HG02981 (cell line): ENCODE measurements around the gene FIBCD1.

Experiments
- ATAC-seq: cut with Tn5 transposase; IDR thresholded peaks from one replicate; pipeline ENCODE4 v1.9.1; 2021; ENCODE audit warnings: mild to moderate bottlenecking, moderate library complexity; ENCODE audit not compliant: unreplicated experiment

The FIBCD1 gene

DNA sequence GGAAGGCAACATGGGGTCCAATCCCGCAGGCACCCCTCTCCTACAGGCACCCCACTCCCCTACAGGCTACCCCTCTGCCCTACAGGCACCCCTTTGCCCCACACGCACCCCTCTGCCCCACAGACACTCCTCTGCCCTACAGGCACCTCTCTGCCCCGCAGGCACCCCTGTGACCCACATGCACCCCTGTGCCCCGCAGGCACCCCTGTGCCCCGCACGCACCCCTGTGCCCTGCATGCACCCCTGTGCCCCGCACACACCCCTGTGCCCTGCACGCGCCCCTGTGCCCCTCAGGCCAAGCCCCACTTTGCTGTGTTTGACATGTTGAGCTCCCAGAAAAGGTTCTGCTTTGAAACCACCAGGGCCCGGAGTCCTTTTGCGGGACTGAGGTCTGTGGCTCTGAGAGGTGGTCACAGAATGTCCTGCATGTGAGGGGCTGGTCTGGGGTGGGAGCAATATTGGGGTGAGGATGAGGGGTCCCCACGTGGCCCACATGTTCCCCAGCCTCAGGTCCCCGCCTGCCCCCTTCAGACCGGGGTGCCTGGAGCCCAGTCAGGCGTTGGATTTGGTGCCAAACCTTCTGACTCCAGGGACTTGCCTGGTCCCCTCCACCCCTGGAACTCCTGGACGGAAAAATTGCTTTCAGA lies 41.8 kb downstream of the FIBCD1 start:
- ATAC-seq, result no peak

DNA sequence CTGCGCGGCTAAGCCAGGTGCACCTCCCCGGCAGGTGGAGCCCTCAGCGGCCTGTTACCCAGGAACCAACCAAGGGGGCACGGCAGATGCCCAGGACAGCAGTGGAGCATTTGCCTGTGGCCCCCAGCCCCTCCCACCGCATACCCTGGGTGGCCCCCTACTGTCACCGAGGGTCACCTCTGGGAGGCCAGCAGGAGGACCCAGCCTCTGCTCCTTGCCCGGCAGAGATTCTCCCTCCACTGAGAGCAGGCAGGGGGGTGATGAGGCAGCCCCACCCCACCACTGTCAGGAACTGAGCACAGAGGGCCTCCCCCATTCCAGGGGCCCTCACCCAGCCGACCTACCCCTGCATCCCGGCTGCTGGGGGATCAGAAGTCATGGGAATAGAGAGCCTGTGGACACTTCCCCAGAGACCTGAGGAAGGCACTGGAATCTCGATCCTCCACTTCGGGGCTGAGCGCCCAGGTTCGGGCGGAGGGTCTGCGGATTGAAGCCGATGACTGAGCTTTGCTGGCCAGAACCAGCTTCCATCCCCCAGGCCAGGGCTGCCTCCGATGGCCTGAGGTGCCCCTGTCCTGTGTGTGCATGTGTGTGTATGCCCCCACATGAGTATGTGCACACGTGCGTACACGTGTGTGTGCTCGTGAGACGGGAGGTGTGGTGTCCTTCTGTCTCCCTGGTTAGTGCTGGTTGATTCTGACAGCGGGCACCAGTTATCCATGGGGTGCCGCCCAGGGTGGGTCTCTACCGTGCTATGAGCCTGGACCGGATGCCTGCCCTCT lies 42.6 kb downstream of the FIBCD1 start, which contains the start of gene QRFP:
Gene QRFP (minus strand): TSS at position 580 of the 782 bp plus-strand sequence. CDS start 2,974 bp downstream, outside the sequence.
- no peak for ATAC-seq

DNA sequence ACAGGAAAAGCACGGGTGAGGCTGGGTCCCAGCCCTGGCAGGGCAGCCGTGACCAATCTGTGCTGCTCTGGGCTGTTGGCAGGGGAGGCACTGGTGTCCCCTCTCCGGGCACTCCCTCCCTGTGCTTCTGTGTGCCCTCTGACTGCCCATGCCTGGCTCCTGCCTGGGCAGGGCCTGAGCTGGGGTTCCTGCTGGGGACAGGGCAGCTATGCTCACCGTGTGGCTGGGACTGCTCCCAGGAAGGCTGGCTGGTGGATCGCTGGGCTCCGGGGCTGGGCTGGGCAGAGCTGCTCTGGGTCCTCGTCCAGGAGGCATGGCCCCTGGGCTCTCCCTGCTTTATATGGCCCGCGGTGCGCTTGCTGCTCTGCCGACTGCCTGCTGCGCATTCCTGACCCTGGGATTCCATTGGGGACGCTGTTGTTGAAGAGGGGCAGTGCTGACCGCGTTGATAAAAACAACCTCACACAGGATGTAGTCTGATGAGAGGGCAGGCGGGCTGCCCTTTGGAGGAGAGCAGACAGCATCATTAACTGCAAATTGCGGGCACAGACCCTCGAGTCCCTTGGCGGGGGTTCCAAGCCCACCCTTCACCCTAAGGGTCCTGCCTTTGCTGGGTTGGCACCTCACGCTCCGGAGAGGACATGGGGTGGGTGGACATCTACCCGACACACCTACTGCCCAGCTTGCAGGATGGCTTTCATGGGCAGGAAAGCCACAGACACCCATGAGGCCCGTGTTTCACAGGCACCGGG lies 43.4 kb downstream of the FIBCD1 start:
- ATAC-seq, result no peak

DNA sequence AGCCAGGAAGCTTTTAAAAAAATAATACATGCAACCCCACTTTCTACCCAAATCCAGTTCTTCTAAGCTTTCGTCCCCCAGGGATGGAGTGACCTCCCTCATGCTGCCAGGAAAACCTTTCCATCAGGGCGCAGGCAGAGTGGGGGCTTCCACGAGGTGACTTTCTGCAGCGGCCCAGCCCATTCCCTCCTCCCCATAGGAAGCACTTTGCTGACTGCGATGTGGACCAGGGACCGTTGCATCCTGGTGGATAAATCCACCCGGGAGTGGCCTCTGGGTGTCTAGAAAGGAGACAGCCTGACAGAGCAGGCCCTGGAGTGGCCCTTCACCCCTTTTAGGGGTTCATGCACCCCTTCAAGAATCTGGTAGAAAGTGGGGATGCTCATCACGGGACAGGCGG lies 44.0 kb downstream of the FIBCD1 start:
- no peak for ATAC-seq

DNA sequence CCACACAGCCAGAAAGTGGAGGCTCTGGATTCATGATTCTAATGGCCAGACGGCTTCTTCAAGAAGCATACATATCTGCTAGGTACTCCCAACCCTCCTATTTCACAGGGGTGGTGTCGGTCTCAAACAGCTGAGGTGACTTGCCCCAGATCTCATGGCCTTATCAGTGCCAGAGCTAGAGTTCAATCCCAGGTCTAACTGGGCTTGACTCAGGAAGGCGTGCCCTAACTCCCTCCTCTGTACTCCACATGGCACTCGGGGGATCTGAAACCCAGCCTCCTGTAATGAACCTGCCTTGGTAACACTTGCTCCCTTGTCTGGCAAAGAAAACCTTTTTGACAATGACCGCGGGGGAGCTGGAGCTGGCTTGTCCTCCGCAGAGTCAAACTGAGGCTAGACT lies 44.5 kb downstream of the FIBCD1 start:
- no peak for ATAC-seq

DNA sequence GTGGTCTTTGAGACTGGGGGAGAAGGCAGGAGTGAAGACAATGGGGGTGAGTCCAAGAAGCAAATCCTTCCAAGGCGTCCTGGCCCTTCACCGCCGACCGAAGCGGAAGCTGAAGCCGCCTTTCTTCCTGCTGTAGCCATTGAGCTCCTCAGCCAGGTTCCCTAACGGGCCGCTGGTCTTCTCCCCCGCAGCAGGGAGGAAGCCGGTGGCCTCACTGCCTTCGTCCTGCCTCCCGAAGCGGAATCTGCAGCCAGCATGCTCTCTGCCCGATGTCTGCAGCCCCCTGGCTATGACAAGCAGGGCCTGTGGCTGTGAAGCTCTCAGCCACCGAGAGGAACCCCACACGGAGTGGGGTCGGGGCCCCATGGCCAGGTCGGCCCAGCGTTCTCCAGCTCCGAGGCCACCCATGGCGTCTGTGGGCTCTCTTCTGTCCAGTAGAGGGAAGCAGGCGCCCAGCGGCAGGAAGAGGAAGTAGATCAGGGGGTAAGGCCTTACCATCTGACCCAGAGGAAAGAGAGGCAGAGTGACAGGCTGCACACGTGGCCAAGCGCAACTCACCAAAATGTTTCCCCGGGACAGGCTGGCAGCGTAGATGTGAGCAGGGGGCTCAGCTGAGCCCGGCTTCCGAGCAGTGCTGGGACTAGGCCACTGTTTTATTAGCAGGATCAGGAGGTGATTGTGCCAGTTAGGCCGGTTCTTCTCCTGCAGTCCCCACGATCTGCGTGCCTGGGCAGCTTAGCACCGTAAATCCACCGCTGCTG lies 45.5 kb downstream of the FIBCD1 start:
- ATAC-seq, result no peak

DNA sequence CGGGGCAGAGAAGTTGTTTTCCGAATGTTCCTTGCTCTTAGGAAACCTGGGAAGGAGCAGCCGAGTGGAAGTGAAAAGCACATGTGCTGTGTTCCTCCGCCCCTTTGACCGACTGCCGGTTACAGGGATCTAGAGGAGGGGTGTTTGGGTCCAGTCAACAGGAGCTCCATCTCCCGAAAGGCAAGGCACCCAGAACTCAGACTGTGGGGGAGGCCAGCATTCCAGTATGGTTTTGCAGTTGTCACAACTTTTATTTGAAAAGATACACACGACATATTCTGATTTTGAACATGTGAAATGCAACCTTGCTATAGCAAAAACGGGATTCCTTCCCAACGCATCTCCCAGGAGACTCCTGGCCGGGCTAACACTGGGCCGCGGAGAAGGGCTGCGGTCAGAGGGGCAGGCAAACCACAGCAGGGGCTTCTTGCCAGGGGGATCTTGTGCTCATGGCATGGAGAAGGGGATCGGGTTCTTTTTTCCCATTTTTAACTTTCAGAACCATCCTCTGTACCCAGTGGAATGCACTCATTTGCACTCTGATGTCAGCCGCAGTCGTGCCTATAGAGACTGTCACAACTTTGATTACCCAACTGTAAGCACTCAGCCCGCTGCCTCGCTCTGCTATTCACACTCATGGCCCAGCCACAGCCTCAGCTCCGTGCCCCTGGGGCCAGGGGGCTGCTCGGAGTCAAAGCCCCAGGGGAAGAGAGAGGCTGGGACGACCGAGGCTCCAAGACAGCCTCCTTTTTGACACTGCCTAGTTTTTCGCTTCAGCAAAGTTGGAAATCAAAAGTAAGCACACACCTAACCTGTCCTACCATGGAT lies 46.4 kb downstream of the FIBCD1 start:
- no peak for ATAC-seq

DNA sequence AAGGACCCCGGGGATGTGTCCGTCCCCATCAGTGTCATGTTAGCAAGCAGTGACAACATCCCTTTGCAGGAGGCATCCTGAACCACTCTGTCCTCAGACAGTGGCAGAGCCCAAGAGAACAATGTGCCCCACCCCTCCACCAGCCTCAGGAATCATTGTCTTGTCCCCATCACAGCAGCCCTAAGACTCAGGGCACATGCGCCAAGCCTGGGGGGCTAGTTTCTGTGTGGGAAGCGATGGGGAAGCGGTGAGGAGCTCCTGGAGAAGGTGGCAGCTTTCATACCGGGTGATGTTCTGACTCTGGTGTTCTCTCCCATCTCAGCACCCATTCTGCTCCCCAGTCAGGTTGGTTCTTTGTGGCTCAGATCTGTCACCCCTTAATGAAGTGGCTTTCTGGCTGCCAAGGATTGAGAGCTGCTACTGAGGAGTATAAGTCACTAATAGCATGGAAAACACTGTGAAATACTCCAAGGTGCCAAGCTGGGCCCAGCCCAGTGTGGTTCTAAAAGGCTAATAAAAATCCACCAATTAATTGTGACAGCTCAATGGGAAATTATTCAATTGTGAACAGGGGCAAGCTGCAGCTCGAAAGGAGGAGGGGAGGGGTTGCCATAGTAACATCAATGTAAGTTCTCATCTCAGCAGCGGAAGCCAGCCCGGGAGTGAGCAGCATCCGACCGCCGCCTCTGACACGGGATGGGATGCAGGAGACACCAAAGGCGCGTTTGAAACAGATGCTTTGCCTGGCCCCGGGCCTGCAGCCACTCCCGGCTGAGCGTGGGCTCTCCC lies 47.2 kb downstream of the FIBCD1 start:
- ATAC-seq, result no peak

DNA sequence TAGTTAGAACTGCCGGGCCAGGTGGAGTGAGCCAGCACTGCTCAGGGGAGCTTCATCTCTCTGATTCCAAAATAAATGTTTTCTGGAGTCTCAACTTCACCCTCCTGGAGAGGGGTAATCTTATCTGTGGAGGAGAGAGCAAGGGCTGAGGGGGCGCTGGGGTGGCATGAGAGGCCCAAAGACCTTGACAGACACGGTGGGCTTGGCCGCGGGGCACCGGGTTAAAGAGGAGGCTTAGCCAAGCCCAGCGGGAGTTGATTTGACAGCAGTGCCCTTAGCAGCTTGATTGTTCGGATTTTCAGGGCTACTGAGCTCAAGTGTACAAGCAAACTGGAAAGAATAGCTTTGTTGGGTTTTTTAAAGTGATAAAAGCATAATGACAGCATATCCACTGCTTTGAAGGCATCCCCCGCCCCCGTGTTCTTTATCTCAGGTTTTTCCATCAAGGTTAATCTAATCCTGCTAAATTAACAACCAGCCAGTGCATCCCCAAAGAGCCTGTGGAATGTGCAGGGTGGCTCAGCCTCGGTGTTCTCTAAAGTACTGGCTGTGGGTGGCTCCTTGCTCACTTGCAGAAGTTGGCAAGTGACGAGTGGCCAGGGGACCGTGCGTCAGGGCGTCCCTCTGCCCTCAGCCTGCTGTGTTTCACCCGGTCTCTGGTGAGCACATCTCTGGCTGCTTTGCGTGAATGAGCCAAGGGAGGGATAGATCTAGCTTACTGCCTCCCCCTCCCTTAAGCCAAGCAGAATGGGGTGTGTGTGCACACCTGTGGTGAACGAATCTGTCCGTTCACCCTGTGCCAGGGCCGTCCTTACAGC lies 48.0 kb downstream of the FIBCD1 start:
- no peak for ATAC-seq

DNA sequence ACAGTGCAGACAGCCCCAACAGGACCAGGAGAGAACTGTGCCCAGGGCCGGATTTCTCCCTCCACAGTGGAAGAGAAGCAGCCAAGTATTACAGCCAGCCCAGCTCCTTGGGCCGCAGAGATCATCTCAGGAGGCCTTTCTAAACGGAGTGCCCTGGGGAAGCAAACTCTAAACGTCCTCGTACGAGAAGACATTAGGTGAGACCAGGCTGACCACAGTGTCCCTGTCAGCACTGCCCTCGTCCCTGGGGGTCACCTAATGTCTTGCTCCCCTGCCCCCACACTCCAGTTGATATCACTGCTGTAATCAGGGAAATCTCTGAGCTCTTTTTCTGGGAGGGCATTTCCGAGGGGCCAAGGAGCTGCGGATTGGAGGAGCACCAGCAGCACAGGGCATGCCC lies 48.9 kb downstream of the FIBCD1 start:
- ATAC-seq, result no peak

DNA sequence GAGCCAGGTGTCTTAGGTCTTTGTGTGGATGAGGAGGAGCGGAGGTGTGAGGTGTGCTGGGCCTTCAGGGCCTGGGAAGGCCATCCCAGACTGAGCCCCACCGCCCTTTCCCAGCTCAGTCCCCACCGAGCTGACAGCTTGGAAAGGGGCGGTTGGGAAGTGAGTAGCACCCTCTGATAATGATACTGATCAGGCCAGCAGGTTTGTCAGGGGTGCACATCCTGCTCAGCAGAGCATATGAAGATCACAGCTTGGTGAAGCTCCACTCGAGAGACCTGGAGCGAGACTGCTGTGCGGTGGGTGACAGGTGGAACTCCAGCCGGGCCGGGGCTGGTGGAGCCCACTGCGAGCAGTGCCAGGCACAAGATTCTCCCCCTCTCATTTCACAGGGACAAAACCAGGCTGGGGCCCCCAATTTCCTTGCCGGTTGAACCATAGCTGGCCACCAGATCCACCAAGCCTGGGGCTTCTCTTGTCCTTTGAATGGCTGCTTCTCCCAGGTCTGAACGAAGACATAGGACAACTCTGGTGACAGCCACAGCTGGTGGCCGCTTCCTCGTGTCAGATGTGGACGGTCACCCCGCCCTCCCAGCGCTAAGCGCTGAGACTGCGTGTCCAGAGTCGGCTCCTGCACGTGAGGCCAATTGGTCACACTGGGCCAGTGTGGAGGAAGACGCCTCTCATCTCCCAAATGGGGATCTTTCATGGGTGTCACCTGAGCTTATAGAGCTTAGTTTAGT lies 50.7 kb downstream of the FIBCD1 start:
- ATAC-seq, result no peak

DNA sequence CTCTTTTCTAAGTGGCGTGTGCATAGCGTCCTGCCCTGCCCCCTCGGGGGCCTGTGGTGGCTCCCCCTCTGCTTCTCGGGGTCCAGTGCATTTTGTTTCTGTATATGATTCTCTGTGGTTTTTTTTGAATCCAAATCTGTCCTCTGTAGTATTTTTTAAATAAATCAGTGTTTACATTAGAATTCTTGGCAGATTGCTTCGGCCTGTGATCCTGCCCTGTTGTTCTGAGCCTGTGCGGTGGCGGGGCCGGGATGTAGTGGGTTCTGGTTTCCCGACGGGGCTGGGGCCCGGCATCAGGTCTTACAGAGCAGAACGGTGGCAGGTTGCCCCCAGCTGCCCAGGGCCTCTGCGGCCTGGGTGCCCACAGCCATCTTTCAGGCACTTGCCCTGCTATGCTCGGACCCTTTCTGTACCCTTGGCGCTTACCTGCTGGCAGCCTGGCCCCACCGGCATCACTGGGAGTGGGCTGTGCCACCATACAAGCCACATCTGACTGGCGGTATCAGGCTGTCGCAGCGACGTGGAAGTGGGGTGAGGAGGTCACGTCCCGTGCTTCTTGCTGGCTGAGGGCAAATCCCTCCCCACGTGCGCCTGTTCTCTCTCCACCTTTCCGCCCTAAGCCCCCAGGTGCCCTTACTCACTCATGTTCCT lies 51.4 kb downstream of the FIBCD1 start:
- no peak for ATAC-seq

DNA sequence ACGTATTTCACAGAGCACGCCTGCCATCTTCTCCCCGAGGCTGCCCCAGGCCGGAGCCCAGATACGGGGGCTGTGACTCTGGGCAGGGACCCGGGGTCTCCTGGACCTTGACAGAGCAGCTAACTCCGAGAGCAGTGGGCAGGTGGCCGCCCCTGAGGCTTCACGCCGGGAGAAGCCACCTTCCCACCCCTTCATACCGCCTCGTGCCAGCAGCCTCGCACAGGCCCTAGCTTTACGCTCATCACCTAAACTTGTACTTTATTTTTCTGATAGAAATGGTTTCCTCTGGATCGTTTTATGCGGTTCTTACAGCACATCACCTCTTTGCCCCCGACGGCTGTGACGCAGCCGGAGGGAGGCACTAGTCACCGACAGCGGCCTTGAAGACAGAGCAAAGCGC lies 52.1 kb downstream of the FIBCD1 start:
- no peak for ATAC-seq

DNA sequence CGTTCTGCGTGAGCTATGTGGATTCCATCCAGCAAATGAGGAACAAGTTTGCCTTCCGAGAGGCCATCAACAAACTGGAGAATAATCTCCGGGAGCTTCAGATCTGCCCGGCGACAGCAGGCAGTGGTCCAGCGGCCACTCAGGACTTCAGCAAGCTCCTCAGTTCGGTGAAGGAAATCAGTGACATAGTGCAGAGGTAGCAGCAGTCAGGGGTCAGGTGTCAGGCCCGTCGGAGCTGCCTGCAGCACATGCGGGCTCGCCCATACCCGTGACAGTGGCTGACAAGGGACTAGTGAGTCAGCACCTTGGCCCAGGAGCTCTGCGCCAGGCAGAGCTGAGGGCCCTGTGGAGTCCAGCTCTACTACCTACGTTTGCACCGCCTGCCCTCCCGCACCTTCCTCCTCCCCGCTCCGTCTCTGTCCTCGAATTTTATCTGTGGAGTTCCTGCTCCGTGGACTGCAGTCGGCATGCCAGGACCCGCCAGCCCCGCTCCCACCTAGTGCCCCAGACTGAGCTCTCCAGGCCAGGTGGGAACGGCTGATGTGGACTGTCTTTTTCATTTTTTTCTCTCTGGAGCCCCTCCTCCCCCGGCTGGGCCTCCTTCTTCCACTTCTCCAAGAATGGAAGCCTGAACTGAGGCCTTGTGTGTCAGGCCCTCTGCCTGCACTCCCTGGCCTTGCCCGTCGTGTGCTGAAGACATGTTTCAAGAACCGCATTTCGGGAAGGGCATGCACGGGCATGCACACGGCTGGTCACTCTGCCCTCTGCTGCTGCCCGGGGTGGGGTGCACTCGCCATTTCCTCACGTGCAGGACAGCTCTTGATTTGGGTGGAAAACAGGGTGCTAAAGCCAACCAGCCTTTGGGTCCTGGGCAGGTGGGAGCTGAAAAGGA lies 53.3 kb downstream of the FIBCD1 start:
- no peak for ATAC-seq

DNA sequence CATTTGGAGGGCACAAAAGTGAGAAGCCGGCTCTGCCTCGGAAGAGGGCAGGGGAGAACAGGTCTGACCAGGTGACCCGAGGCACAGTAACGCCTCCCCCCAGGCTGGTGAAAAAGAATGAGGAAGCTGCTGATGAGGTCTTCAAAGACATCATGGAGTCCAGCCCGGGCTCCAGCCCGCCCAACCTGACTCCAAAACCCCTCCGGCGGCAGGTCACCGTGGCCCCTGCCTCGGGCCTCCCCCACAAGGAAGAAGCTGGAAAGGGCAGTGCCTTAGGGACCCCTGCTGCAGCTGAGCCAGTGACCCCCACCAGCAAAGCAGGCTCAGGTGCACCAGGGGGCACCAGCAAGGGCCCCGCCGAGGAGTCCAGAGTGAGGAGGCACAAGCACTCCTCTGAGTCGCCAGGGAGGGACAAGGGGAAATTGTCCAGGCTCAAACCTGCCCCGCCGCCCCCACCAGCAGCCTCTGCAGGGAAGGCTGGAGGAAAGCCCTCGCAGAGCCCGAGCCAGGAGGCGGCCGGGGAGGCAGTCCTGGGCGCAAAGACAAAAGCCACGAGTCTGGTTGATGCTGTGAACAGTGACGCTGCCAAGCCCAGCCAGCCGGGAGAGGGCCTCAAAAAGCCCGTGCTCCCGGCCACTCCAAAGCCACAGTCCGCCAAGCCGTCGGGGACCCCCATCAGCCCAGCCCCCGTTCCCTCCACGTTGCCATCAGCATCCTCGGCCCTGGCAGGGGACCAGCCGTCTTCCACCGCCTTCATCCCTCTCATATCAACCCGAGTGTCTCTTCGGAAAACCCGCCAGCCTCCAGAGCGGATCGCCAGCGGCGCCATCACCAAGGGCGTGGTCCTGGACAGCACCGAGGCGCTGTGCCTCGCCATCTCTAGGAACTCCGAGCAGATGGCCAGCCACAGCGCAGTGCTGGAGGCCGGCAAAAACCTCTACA lies 54.2 kb downstream of the FIBCD1 start:
- no peak for ATAC-seq
